Left forelimb (tissue), 1 donor: ENCODE results near the gene STX3.

Experiments used
- DNase-seq: peaks from one replicate; pipeline ENCODE4 v3.0.0-alpha.2; 2018; ENCODE audit warnings: low spot score

Gene STX3

DNA sequence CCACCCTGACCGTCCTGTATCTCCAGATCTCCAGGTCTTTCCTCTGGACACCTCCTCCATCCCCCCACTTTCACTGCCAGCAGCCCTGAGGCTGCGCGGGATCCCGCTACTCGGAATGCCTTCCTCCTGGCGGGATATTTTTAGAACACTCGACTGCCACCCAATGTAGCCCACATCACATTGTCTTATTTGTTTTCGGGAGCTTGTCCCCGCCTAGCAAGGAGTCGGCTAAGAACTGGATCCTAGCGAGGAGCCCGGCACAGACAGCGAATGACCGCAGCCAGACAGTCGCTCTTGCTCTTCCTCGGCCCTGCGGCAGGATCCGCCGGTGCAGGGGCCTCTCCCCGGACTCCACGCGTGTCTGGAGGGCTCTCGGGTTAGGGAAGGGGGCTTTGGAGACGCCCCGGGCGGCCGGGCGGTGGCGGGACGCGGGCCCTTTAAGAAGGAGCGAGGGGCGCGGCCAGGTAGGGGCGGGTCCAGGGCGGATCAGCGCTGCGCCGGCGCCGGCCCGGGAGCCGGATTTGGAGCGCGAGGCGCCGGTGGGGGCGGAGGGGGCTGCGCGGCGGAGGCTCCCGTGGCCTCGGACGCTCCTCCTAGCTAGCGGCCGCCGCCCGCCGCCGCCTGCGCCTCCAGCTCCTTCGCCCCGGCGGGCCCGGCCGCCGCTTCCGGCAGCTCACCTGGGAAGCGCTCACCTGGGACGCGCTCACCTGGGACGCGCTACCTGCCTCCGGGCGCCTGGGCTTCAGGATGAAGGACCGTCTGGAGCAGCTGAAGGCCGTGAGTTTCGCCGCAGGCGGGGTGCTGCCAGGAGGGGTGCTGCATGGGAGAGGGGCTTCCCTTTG is at the start of gene STX3:
Gene STX3 (plus strand): TSS at position 518 of the 842 bp plus-strand sequence. CDS start 230 bp downstream, at position 748.
- DNase-seq, result peak; percentile 66

DNA sequence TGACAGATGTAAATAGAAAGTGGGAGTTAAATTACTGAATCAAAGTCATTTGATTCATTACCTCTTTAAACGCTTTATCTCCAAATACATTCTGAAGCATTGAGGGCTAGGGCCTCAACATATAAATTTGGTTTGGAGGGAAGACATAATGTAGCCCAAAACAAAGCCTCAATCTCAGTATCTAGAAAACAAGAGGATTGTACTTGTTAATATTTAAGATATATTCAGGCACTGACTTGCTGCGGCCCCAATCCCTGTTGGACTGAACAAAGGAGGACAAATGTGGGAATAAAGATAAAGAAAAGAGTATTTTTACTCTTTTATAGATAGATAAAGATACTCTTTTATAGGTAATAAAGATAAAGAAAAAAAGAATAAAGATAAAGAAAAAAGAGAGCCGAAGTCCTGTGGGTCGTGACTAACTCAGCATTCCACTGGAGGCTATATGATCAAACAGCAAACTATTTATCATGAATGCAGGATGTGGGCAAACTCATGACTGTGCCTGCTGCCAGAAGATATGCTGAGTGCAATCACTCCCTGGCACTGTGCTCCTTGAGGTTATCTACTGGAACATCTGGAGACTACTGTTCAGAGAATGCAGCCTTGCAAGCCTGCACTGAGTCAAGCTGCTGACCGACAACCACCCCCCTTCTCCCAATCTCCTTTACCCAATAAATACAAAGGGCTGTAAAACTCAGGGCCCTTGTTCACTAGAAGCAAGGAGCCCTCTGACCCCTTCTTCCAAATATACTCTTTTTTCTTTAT is 48.5 kb upstream of the STX3 start:
- no peak for DNase-seq

DNA sequence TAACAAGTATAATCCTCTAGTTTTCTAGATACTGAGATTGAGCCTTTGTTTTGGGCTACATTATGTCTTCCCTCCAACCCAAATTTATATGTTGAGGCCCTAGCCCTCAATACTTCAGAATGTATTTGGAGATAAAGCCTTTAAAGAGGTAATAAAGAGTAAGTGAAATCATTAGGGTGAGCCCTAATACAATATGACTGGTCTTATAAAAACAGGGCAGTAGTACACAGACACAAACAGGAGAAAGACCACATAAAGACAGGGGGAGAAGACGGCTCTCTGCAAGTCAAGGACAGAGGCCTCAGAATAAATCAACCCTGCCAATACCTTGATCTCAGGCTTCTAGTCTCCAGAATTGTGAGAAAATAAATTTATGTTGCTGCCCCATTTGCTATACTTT is 47.8 kb upstream of the STX3 start:
- DNase-seq, result no peak

DNA sequence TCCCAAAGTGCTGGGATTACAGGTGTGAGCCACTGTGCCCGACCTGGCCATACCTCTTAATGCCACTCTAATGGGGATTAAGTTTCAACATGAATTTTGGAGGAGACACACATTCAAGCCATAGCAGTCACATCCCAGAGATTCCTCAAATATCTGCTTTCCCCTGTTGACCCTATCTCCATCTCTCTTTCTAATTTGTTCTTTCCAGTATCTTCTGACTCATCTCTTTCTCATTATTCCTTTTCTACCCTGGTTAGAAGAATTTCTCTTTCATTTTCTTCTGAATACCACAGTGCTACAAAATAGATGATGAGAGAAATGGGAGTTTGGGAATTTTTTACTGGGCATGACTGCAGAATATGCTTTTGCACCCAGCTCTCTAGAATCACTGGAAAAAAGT is 46.6 kb upstream of the STX3 start:
- DNase-seq, result no peak

DNA sequence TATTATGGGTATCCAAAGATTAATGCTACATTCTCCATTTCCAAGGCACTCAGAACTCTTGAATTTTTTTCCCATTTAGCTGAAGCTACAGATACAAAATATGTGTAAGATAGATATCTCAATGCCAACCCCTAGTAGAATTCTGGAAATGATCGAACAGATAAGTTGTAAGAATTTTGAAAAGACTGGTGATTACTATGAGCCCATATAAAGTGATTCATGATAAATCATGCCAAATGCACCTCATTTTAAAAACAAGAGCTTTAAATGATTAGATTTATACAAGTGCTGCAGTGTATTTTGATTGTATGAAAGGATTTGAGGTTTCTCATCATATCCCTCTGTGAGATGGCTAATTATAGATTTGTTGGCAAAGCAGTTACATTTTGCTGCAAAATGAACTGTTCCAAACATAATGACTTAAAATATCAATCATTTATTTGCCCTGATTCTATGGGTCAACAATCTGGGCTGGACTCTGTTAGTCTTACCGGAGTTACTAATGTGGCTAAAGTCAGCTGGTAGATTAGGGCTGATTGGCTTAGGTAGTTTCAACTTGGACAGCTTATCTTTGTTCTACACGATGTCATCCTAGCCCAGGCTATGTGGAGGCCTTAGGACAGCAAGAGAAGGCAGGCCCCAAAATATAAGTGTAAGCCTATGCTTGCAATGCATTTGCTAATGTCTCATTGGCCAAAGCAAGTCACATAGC is 44.9 kb upstream of the STX3 start:
- DNase-seq, result no peak

DNA sequence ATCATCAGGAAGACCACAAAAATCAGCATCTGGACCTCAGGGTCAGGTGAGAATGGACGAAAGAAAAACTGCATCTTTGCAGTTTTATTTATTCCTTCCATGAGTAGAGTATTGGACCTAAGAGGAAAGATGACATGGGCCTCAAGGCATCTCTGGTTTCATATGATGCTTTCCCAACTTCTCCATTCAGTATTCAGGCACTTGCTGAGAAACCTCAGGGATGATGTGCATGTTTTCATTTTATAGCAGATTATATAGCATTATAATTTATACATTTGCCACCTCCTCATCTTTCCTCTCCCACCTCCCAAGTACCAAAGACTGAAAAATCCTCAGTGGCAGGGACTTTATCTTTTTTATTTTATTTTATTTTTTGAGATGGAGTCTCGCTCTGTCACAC is 41.4 kb upstream of the STX3 start, which contains the start of gene OR10V1:
Gene OR10V1 (minus strand): TSS at position 101 of the 400 bp plus-strand sequence. CDS start 0 bp downstream, at position 101.
- DNase-seq, result no peak

DNA sequence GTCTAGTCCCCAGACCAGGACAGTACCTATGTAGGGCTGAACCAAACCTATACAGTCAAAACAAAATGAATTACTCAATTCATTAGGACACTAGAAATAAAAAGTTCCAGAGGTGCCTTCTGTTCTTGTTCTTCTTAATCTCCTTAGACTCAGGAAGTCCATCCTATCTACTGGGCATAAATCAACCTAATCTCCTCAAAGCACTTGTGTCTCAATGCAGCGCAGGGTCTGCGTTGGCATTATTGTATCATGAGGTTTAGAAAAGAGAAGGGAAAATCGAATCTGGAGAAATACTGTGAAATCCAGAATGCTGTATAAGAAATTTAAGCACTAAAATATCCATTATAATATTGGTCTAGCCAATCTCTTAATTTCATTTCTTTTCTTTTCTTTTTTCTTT is 39.1 kb upstream of the STX3 start:
- no peak for DNase-seq

DNA sequence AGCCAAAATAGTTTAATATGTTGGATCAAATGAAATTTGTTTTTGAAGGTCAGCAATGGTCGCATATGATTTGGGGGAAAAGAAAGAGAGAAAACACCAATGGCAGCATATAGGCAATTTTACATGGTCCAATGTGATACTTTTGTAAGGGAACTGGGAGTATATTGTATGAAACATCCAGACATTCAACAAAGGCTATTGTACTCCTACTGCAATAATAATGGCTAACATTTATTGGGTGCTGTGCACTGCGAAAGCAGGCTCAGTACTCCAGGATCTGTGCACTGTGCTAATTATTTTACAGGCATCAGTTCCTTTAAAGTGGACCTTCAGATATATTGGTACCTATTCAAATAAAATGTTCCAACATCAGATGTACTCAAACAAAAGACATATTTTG is 35.6 kb upstream of the STX3 start:
- DNase-seq, result no peak

DNA sequence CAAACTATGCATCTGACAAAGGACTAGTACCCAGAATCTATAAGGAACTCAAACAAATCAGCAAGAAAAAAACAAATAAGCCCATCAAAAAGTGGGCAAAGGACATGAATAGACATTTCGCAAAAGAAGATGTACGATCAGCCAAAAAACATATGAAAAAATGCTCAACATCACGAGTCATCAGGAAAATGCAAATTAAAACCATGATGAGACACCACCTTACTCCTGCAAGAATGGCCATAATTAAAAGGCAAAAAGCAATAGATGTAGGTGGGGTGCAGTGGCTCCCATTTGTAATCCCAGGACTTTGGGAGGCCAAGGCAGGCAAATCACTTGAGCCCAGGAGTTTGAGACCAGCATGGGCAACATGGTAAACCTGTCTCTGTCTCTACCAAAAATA is 31.1 kb upstream of the STX3 start:
- no peak for DNase-seq

DNA sequence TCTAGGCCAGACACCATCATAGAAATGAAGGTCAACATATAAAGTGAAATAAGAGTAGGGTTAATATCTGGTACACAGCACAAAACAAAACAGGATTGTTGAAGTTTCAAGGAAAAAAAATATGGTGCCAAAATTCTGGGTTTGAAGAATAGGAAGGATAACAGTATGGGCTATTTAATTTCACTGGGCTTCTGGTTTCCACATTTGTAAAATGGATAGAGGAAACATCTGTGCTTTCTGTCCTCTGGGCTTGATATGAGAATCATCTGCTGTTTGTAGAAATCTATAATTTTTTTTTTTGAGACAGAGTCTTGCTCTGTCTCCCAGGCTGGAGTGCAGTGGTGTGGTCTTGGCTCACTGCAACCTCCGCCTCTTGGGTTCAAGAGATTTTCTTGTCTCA is 27.8 kb upstream of the STX3 start:
- DNase-seq, result no peak

DNA sequence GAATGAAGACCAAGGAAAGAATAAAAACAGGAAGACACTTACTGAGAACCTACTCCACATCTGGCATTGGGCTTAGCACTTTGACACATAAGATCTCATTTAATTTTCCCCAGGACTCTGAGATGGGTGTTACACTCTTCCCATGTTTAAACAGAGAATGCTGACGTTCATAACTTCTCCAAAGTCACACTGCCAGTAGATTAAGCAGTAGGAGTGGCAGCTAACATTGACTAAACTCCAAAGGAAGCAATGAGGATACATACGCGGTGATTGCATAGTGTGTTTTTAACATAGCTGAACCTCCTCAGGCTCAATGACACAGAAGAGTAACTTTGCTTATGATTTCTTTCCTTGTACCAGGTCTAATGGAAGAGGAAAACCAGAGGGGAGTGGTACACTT is 27.0 kb upstream of the STX3 start:
- no peak for DNase-seq

DNA sequence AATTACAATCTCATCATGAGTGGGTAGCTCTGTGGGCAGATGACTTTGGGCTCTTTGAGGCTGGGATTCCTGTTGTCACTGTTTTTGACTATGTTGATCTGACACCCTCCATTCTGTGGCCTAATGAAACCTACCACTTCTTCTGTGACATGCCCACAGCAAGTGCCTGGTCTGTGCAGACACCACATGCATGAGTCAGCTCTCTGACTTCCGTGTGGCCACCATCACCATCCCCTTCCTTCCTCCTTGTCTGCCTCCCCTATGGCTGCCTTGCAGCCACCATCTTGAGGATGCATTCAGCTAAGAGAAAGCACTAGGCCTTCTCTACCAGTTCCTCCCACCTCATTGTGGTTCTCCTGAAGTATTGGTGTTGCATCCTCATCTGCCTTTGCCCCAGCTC is 26.3 kb upstream of the STX3 start:
- DNase-seq, result no peak

DNA sequence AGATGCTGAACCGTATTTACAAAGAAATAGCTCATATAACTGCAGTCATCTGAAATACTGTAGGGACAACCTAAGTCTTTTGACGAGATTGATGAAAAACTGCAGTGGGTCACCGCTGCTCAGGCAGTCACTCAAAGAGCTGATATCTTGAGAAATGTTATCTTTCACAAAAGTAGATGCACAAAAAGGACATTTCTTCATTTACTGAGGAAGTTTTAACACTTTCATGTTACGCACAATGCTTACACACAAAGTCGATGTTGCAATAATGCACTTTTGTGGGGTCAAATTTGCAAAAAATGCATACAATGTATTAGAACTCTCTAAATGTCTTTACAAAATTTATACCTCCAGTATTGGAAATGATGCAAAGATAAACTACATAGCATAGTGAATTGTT is 25.3 kb upstream of the STX3 start:
- DNase-seq, result no peak

DNA sequence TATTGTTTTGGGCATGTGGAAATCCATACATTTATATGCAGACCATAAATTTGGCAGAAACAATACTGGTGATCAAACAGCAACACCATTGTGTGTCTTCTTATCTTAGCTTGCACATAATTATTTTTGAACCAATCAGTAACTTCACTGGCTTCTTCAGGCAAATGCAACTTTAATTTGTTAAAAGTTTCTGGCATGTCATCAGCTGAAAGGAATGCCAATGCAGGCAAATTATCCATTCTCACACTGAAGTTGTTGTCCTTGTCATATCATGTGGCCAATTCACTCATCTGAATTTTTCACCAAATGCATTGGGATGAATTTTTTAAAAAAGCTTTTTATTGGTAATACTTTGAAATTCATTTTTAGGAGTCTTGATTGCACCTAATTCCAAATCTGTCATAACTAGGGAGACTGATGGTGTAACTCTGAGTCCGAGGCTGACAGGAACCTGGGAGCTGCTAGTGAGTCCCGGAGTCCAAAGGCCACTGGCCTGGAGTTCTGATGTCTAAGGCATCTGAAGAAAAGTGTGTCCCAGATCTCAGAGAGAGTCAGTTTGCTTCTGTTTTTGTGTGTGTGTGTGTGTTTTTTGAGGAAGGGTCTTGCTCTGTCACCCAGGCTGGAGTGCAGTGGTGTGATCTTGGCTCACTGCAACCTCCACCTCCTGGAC is 24.1 kb upstream of the STX3 start:
- no peak for DNase-seq

DNA sequence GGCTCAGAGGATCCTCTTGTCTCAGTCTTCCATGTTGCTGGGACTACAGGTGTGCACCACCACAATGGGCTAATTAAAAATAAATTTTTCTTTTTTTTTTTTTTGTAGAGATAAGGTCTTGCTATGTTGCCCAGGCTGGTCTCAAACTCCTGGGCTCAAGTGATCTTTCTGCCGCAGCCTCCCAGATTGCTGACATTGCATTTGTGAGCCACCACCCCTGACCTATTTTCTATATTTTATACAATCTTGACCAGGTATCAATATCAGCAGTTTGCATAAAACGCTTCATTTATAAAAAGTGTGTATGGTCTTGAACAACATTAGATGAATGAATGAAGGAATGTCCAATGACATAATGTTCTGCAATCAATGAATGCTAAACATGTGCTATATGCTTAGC is 9.1 kb upstream of the STX3 start:
- DNase-seq, result no peak

DNA sequence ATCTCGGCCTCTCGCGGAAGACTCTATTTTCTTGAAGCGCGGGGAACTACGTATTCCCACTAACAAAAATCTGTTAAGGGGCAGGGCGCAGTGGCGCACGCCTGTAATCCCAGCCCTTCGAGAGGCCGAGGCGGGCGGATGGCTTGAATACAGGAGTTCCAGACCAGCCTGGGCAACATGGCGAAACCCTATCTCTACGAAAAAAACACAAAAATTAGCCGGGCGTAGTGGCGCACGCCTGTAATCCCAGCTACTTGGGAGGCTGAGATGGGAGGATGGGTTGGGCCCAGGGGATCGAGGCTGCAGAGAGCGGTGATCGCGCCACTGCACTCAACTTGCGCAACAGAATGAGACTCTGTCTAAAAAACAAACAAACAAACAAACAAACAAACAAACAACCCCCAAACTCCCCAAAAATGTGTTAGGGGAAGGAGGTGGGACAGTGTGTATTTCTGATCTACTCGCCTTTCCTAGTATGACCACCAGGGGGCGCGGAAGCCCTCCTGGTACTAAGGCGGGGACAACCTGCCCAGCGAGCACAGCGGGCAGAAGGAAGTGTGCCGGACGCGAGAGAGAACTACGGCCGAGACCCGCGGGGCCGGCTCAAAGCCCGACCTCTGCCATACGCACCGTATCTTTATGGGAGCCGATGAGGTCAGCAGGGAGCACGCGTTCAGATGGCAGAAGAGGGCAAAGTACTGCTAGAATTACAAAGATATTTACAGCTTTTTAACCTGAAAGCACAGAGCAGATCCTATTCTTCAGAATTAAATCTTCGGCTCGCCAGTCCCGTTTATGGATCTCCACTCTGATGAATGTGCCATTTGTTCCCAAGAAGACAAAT is 1.3 kb upstream of the STX3 start:
- DNase-seq, result peak; percentile 83

DNA sequence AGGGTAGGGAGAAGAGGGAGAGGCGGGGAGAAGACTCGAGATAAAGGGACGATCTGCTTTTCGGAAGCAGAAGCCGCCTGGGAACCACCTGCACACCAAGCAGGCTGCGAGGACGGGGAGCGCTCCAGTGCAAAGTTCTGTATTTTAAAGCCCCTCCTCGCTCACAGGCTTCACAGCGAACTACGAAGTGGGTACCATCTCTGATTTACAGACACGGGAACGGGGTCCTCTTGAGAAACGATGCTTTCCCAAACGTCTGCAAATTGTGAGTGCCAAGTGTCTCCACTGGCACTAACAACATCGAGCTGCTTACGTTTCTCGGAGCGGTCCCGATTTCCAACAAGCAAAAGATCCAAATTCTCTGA is 700 bp upstream of the STX3 start:
- DNase-seq, result no peak

DNA sequence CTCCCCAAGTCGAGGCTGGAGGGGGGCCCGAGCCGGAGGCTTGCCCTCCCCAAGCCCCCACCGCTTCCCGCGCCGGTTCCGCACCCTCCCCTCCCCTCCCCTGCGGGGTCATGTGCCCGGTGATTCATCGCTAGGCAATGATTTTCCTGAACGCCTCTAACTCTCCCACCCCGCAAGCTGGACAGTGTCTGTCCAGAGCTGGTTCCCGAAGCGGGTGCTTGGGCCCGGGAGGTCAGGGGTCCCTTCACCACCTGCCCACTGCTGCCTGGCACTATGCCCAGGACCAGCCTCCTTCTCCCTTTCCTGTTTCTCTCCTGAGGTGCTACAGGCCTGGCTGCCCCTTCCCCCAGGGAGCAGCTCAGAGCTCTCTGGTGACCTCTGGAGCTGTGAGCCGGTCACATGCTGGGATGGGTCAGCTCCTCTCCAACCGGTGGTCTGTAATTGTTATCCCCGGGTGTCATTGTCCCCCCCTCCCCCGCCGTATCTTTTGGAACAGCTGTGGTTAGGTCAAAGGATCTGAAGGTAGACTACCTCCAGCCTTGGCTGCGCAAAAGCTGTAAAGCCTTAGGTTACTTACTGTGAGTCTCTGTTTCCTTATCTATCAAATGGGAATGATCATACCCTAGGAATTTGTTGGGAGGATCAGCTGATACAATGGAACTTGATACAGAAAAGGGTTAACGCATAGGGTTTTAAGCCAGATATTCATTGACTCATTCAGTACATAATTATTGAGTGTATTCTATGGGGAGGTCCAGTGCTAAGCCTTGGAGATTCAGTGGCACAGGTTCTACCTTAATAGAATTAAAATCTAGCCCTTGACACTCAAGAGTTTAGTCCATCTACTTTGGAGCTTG is 753 bp downstream of the STX3 start:
- DNase-seq, result peak; percentile 69

DNA sequence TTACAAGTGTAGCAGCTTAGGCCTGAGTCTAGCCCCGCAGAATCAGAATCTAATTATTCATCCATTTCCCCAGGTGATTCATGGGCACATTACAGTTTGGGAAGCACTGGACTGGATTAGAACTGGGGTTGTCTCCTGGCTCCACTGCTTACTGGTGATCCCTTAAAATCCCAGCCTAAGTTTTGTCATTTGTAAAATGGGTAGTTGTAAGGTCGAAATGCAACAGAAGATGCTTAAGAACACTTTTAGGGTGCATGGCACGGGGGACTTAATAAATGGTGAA is 1.3 kb downstream of the STX3 start:
- no peak for DNase-seq

DNA sequence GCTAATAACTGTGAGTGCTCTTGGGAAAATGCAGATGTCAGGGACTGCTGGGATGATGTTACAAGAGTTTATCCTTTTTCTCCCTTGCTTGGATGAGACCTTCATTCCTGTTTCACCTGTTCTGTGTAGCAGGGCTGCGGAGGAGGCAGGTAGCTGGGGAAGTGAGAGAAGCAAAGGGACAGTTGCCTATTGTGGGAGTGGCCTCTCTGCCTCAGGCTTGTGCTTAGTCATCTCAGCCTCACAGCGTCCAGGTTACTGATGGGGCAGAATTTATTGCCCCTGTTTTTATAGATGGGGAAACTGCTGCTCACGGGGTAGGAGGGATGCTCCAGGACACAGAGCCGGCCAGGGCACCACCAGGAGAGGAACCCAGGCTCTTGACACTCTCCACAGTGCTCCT is 1.7 kb downstream of the STX3 start:
- DNase-seq, result no peak
